ENCODE results near the gene BPIFA2. TPM values are rescaled to one million over a fixed set of nuclear protein-coding genes. Genes with fewer than 3 reads are reported as not detected.

The BPIFA2 gene
- total RNA-seq, 1 experiment from 2014 or later, result not detected

DNA sequence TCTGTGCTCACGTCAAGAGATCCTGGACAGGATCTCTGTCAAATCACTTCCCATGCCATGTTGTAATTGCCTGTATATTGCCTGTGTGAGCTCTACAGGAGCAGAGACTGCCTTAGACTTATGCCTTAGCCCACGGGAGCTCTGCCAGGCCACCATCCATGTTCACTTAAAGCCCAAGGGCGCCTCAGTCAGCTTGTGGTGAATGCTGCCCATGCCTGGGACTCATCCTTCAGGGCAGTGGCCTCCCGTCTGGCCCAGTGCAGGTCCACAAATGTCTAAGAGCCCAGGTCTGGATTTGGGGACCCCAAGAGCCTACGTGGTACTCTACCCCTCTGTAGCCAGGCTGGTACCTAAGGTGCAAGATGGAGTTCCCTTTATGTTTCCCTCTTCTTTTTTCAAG, 22.4 kb upstream of the BPIFA2 start:
- Histone ChIP-seq H3K9ac (ENCODE audit: low read length) (no peak overlapping the region), H4K20me1 (ENCODE audit: low read length) (no peaks in the 10 kb centered on the region), H3F3A (ENCODE audit: low read length, unreplicated experiment) (no peaks in the 10 kb centered on the region), H3K4me3 (ENCODE audit: low read length) (no peak overlapping the region), H3K4me1 (ENCODE audit: insufficient read depth, low read length) (no peaks in the 10 kb centered on the region), H3K9me3 (ENCODE audit: low read length) (no peaks in the 10 kb centered on the region), H3K9me2 (replicated peaks; ENCODE audit: low read length) (no peaks in the 10 kb centered on the region), H3K36me3 (ENCODE audit: low read depth, low read length) (no peaks in the 10 kb centered on the region), H3K79me2 (ENCODE audit: low read length) (no peaks in the 10 kb centered on the region), H3K27ac (ENCODE audit: low read length) (no peak overlapping the region), H3K27me3 (ENCODE audit: low read length) (peaks cover 38% of the 10 kb centered on the region), H2AFZ (ENCODE audit: low read length) (no peak overlapping the region), H3K4me2 (ENCODE audit: low read length) (no peak overlapping the region)
- ChIA-PET POLR2A (ENCODE audit: unreplicated experiment) (no interaction called here), CTCF (no interaction called here)
- intact Hi-C loops (cut with micrococcal nuclease), result no loop called here
- no TSS peak for BruUV-seq (replicated peaks)
- ATAC-seq (no peak), DNase-seq (no peak)
- no peak for TF ChIP-seq EZH2 (IDR thresholded peaks at IDR 0.05; ENCODE audit: low read length, unreplicated experiment)

DNA sequence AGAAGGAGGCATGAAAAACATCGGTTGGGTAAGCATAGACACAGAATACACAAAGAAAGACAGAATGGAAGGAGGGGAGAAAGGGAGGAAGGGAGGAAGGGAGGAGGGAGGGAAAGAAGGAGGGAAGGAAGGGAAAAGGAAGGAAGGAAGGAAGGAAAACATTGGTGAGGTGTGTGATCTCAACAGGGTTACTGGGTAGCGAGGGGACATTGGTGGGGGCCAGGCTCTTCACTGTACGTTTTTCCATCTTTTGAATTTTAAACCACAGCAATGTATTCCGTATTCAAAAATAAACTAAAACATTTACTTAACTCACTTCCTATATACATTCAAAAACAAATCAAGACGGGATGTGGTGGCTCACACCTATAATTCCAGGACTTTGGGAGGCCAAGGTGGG, 20.7 kb upstream of the BPIFA2 start:
- no peak for ATAC-seq
- H3K4me2 ChIP-seq (ENCODE audit: low read length), result no peak overlapping the region
- no peaks in the 10 kb centered on the region for H3K4me1 ChIP-seq (ENCODE audit: insufficient read depth, low read length)
- no peak overlapping the region for H2AFZ ChIP-seq (ENCODE audit: low read length)
- peaks cover 47% of the 10 kb centered on the region for H3K27me3 ChIP-seq (ENCODE audit: low read length)
- H3K9ac ChIP-seq (ENCODE audit: low read length), result no peak overlapping the region
- H3F3A ChIP-seq (ENCODE audit: low read length, unreplicated experiment), result no peaks in the 10 kb centered on the region
- intact Hi-C loops (cut with micrococcal nuclease), result no loop called here
- BruUV-seq (replicated peaks), result no TSS peak
- H3K79me2 ChIP-seq (ENCODE audit: low read length), result no peaks in the 10 kb centered on the region
- H3K9me3 ChIP-seq (ENCODE audit: low read length), result no peaks in the 10 kb centered on the region
- no peak overlapping the region for H3K4me3 ChIP-seq (ENCODE audit: low read length)
- no peak for DNase-seq
- no peaks in the 10 kb centered on the region for H3K9me2 ChIP-seq (replicated peaks; ENCODE audit: low read length)
- H3K27ac ChIP-seq (ENCODE audit: low read length), result no peak overlapping the region
- POLR2A ChIA-PET (ENCODE audit: unreplicated experiment), result no interaction called here
- TF ChIP-seq EZH2 (IDR thresholded peaks at IDR 0.05; ENCODE audit: low read length, unreplicated experiment) (no peak), EZH2phosphoT487 (IDR thresholded peaks at IDR 0.05; ENCODE audit: borderline replicate concordance, low read length) (no peak)
- TF ChIP-seq, protein P1, sequence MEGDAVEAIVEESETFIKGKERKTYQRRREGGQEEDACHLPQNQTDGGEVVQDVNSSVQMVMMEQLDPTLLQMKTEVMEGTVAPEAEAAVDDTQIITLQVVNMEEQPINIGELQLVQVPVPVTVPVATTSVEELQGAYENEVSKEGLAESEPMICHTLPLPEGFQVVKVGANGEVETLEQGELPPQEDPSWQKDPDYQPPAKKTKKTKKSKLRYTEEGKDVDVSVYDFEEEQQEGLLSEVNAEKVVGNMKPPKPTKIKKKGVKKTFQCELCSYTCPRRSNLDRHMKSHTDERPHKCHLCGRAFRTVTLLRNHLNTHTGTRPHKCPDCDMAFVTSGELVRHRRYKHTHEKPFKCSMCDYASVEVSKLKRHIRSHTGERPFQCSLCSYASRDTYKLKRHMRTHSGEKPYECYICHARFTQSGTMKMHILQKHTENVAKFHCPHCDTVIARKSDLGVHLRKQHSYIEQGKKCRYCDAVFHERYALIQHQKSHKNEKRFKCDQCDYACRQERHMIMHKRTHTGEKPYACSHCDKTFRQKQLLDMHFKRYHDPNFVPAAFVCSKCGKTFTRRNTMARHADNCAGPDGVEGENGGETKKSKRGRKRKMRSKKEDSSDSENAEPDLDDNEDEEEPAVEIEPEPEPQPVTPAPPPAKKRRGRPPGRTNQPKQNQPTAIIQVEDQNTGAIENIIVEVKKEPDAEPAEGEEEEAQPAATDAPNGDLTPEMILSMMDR (conservative IDR thresholded peaks at IDR 0.05; ENCODE audit: low read depth, low read length), result no peak
- no peaks in the 10 kb centered on the region for H4K20me1 ChIP-seq (ENCODE audit: low read length)
- CTCF ChIA-PET, result no interaction called here
- no peaks in the 10 kb centered on the region for H3K36me3 ChIP-seq (ENCODE audit: low read depth, low read length)

DNA sequence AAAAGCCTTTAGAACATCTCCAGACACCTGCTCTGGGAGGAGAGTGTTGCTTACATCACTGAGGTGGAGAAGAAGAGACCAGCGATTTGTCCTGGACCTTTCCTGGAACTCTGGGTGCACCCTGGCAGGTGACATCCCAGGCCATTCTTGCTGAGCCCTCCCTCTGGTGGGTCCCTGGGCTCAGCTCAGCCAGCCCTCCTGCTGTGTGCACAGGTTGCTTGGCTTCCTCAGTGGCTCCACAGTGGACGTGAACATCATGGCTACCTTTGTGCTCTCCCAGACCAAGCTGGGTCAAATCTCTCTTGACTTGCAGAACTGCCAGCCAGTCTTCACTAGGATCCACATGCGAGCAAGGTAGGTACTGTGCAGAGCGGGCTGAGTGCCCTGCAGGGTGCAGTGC, 19.9 kb upstream of the BPIFA2 start:
- H3K9ac ChIP-seq (ENCODE audit: low read length), result no peak overlapping the region
- H2AFZ ChIP-seq (ENCODE audit: low read length), result no peak overlapping the region
- H3K4me2 ChIP-seq (ENCODE audit: low read length), result no peak overlapping the region
- H3F3A ChIP-seq (ENCODE audit: low read length, unreplicated experiment), result no peaks in the 10 kb centered on the region
- BruUV-seq (replicated peaks), result no TSS peak
- H4K20me1 ChIP-seq (ENCODE audit: low read length), result no peaks in the 10 kb centered on the region
- no peak for DNase-seq
- H3K9me3 ChIP-seq (ENCODE audit: low read length), result no peaks in the 10 kb centered on the region
- no peak overlapping the region for H3K27ac ChIP-seq (ENCODE audit: low read length)
- intact Hi-C loops (cut with micrococcal nuclease), result no loop called here
- no peak overlapping the region for H3K4me3 ChIP-seq (ENCODE audit: low read length)
- ChIA-PET POLR2A (ENCODE audit: unreplicated experiment) (no interaction called here), CTCF (no interaction called here)
- ATAC-seq, result no peak
- H3K4me1 ChIP-seq (ENCODE audit: insufficient read depth, low read length), result no peaks in the 10 kb centered on the region
- no peaks in the 10 kb centered on the region for H3K79me2 ChIP-seq (ENCODE audit: low read length)
- TF ChIP-seq, protein P1 (conservative IDR thresholded peaks at IDR 0.05; ENCODE audit: low read depth, low read length), result no peak
- TF ChIP-seq EZH2phosphoT487 (IDR thresholded peaks at IDR 0.05; ENCODE audit: borderline replicate concordance, low read length) (no peak), EZH2 (IDR thresholded peaks at IDR 0.05; ENCODE audit: low read length, unreplicated experiment) (no peak)
- H3K36me3 ChIP-seq (ENCODE audit: low read depth, low read length), result no peaks in the 10 kb centered on the region
- H3K9me2 ChIP-seq (replicated peaks; ENCODE audit: low read length), result no peaks in the 10 kb centered on the region
- H3K27me3 ChIP-seq (ENCODE audit: low read length), result peaks cover 52% of the 10 kb centered on the region

All from PC-3 (cell line).